Cardiac septum (tissue), 1 donor: ENCODE results near the gene KAZN. TPM values are rescaled to one million over a fixed set of nuclear protein-coding genes. Genes with fewer than 3 reads are reported as not detected.

Experiments
- DNase-seq: peaks from one replicate; pipeline ENCODE4 v3.0.0-alpha.2; 2020; ENCODE audit warnings: low spot score
- intact Hi-C: fragments of 100-400 bp; cut with DNase I; formaldehyde crosslinking; loops from one replicate; pipeline ENCODE4 v1.14.0; 2022
- total RNA-seq: library from RNA; stranded (reverse); fragmentation: NEBNext Ultra II Directional; extraction: Animal tissue kit (Norgen Biotek cat#: 25700); gene quantifications from one replicate; pipeline ENCODE4 v1.2.1, GENCODE V29; 2021
- donor health status: DM: no; HTN: no; CAD: no.

Gene KAZN
- total RNA-seq, 1 donor from 2014 or later = 3.1 TPM

- DNase-seq = no peak
- intact Hi-C loops = loop anchor here (2.0 kb wide), 1 partner anchor 24 kb away; no protein-coding TSS in a partner anchor
Measured at GRCh38 chr1:14968251-14968851, 369.9 kb downstream of the KAZN start.

- DNase-seq = no peak
Measured at GRCh38 chr1:14969006-14969405, 370.5 kb downstream of the KAZN start.

GRCh38 chr1:14970115-14970798 lies 371.8 kb downstream of the KAZN start:
- DNase-seq = no peak

More at GRCh38 chr1:14969006-14969405, 370.5 kb downstream of the KAZN start:
- intact Hi-C loops = loop anchor here (2.0 kb wide), 1 partner anchor 24 kb away; no protein-coding TSS in a partner anchor

GRCh38 chr1:14970799-14971141 lies 372.3 kb downstream of the KAZN start:
- intact Hi-C loops = no loop called here
- no peak for DNase-seq

More at GRCh38 chr1:14970115-14970798, 371.8 kb downstream of the KAZN start:
- intact Hi-C loops = no loop called here

- DNase-seq = no peak
- intact Hi-C loops = no loop called here
Measured at GRCh38 chr1:14971221-14971620, 372.7 kb downstream of the KAZN start.

- no peak for DNase-seq
- intact Hi-C loops = no loop called here
Measured at GRCh38 chr1:14972107-14972506, 373.6 kb downstream of the KAZN start.

- no peak for DNase-seq
- intact Hi-C loops = no loop called here
Measured at GRCh38 chr1:14973773-14974172, 375.3 kb downstream of the KAZN start.

- no peak for DNase-seq
- intact Hi-C loops = no loop called here
Measured at GRCh38 chr1:14974361-14974760, 375.9 kb downstream of the KAZN start.

GRCh38 chr1:14975119-14975518 lies 376.6 kb downstream of the KAZN start:
- intact Hi-C loops = no loop called here

GRCh38 chr1:14976256-14976655 lies 377.8 kb downstream of the KAZN start:
- no peak for DNase-seq
- intact Hi-C loops = no loop called here

More at GRCh38 chr1:14975119-14975518, 376.6 kb downstream of the KAZN start:
- no peak for DNase-seq

GRCh38 chr1:14977338-14977931 lies 378.9 kb downstream of the KAZN start:
- intact Hi-C loops = no loop called here
- no peak for DNase-seq

GRCh38 chr1:14980621-14981218 lies 382.2 kb downstream of the KAZN start:
- intact Hi-C loops = no loop called here
- DNase-seq = no peak

GRCh38 chr1:14982029-14982428 lies 383.5 kb downstream of the KAZN start:
- no peak for DNase-seq
- intact Hi-C loops = no loop called here

GRCh38 chr1:14983277-14983676 lies 384.8 kb downstream of the KAZN start:
- no peak for DNase-seq
- intact Hi-C loops = no loop called here

- no peak for DNase-seq
- intact Hi-C loops = no loop called here
Measured at GRCh38 chr1:14986168-14986567, 387.7 kb downstream of the KAZN start.

GRCh38 chr1:14987829-14988603 lies 389.5 kb downstream of the KAZN start:
- no peak for DNase-seq
- intact Hi-C loops = no loop called here

GRCh38 chr1:14988636-14989035 lies 390.2 kb downstream of the KAZN start:
- DNase-seq = no peak
- intact Hi-C loops = no loop called here

GRCh38 chr1:14989931-14990728 lies 391.6 kb downstream of the KAZN start:
- intact Hi-C loops = no loop called here
- DNase-seq = no peak

- intact Hi-C loops = no loop called here
- DNase-seq = no peak
Measured at GRCh38 chr1:14993414-14993813, 394.9 kb downstream of the KAZN start.
